Activated B cell treated with CpG ODN at 0.5 μM for 24 hours (primary cell): Measurements from ENCODE around the gene CDC42BPA. TPM values are rescaled to one million over a fixed set of nuclear protein-coding genes. Genes with fewer than 3 reads are reported as not detected.

Source experiments
- ATAC-seq: fragments of 200-7000 bp; cut with Tn5 transposase; one replicate; pipeline ENCODE4 v1.10.0; 2021; ENCODE audit warnings: low read depth, mild to moderate bottlenecking, moderate library complexity
- CTCF ChIA-PET: fragments of 350-600 bp; sonication (Branson Sonifier 250); formaldehyde crosslinking; loops from one replicate; lab custom pipeline; 2021; ENCODE audit warnings: antibody characterized with exemption; lab: Charles Lee
- POLR2A ChIA-PET: fragments of 350-600 bp; sonication (Branson Sonifier 250); formaldehyde crosslinking; loops from one replicate; lab custom pipeline; 2021; ENCODE audit warnings: antibody characterized with exemption; lab: Charles Lee
- DNase-seq: peaks from one replicate; pipeline ENCODE4 v3.0.0; 2022
- H3K27ac Mint-ChIP-seq: one replicate; pipeline ENCODE4 v1.8.0; 2020; ENCODE audit warnings: mixed read lengths
- H3K27me3 Mint-ChIP-seq: one replicate; pipeline ENCODE4 v1.8.0; 2021; ENCODE audit warnings: mixed read lengths
- H3K36me3 Mint-ChIP-seq: one replicate; pipeline ENCODE4 v1.8.0; 2021; ENCODE audit warnings: low read depth, mixed read lengths
- H3K4me1 Mint-ChIP-seq: one replicate; pipeline ENCODE4 v1.8.0; 2021; ENCODE audit warnings: mixed read lengths
- H3K4me3 Mint-ChIP-seq: one replicate; pipeline ENCODE4 v1.8.0; 2020; ENCODE audit warnings: mild to moderate bottlenecking, mixed read lengths
- H3K9me3 Mint-ChIP-seq: one replicate; pipeline ENCODE4 v1.8.0; 2020; ENCODE audit warnings: mixed read lengths
- CTCF ChIP-seq: fragments of 200-600 bp; IDR thresholded peaks from one replicate; pipeline ENCODE4 v1.8.0; 2022; ENCODE audit warnings: antibody characterized with exemption, mild to moderate bottlenecking
- intact Hi-C: fragments of 100-400 bp; cut with micrococcal nuclease; formaldehyde crosslinking; loops from one replicate; pipeline ENCODE4 v1.15.1; 2024
- total RNA-seq: library from RNA; stranded (reverse); gene quantifications from 2 replicates; pipeline ENCODE4 v1.2.3, GENCODE V29; 2022

CDC42BPA gene
- total RNA-seq, 1 donor from 2014 or later, result 0.29 TPM

- intact Hi-C loops, result no loop called here
- Mint-ChIP-seq H3K27ac (no peak overlapping the region), H3K4me3 (no peak overlapping the region), H3K27me3 (peaks cover 3% of the 10 kb centered on the region), H3K36me3 (no peaks in the 10 kb centered on the region), H3K9me3 (peaks cover 4% of the 10 kb centered on the region), H3K4me1 (no peaks in the 10 kb centered on the region)
- POLR2A ChIA-PET, result no interaction called here
- no peak for TF ChIP-seq CTCF
- no peak for ATAC-seq
- CTCF ChIA-PET, result no interaction called here
- no peak for DNase-seq
Measured at GRCh38 chr1:227035316-227035715, 283.0 kb downstream of the CDC42BPA start.

GRCh38 chr1:227033880-227034279 lies 284.4 kb downstream of the CDC42BPA start:
- Mint-ChIP-seq H3K9me3 (peaks cover 4% of the 10 kb centered on the region), H3K36me3 (no peaks in the 10 kb centered on the region), H3K27me3 (peaks cover 3% of the 10 kb centered on the region), H3K27ac (no peak overlapping the region), H3K4me3 (no peak overlapping the region), H3K4me1 (no peaks in the 10 kb centered on the region)
- ChIA-PET CTCF (no interaction called here), POLR2A (no interaction called here)
- intact Hi-C loops, result no loop called here
- ATAC-seq, result no peak
- no peak for DNase-seq
- TF ChIP-seq CTCF, result no peak

GRCh38 chr1:227032396-227032795 lies 285.9 kb downstream of the CDC42BPA start:
- H3K4me3 Mint-ChIP-seq, result no peak overlapping the region
- H3K27me3 Mint-ChIP-seq, result no peaks in the 10 kb centered on the region
- TF ChIP-seq CTCF, result no peak
- no peak overlapping the region for H3K27ac Mint-ChIP-seq
- ChIA-PET CTCF (no interaction called here), POLR2A (no interaction called here)
- H3K36me3 Mint-ChIP-seq, result no peaks in the 10 kb centered on the region
- no peak for DNase-seq
- no peaks in the 10 kb centered on the region for H3K4me1 Mint-ChIP-seq
- intact Hi-C loops, result no loop called here
- H3K9me3 Mint-ChIP-seq, result no peaks in the 10 kb centered on the region
- no peak for ATAC-seq

GRCh38 chr1:227016990-227017389 lies 301.3 kb downstream of the CDC42BPA start:
- ChIA-PET POLR2A (no interaction called here), CTCF (no interaction called here)
- Mint-ChIP-seq H3K27me3 (peaks cover 2% of the 10 kb centered on the region), H3K4me3 (no peak overlapping the region), H3K9me3 (peaks cover 8% of the 10 kb centered on the region), H3K27ac (no peak overlapping the region), H3K4me1 (no peaks in the 10 kb centered on the region), H3K36me3 (no peaks in the 10 kb centered on the region)
- no peak for TF ChIP-seq CTCF
- ATAC-seq, result no peak
- DNase-seq, result no peak
- intact Hi-C loops, result no loop called here

GRCh38 chr1:227010645-227011044 lies 307.6 kb downstream of the CDC42BPA start:
- Mint-ChIP-seq H3K27me3 (peaks cover 5% of the 10 kb centered on the region), H3K36me3 (no peaks in the 10 kb centered on the region), H3K4me3 (no peak overlapping the region), H3K4me1 (no peaks in the 10 kb centered on the region), H3K9me3 (no peaks in the 10 kb centered on the region), H3K27ac (no peak overlapping the region)
- ATAC-seq, result no peak
- TF ChIP-seq CTCF, result no peak
- no peak for DNase-seq
- POLR2A ChIA-PET, result interaction anchor here (0.5 kb wide), 1 partner anchor 548 kb away, joined by 4 read pairs; no protein-coding TSS in a partner anchor
- intact Hi-C loops, result no loop called here
- CTCF ChIA-PET, result no interaction called here
